Measurements from ENCODE around the gene RCHY1. TPM values are rescaled to one million over a fixed set of nuclear protein-coding genes. Genes with fewer than 3 reads are reported as not detected.

Gene RCHY1
- 11.7 and 15.7 TPM in 2 replicates for total RNA-seq

GRCh38 chr4:75514131-75514948 lies at the start of gene RCHY1, which contains the start of gene THAP6:
Gene RCHY1, minus strand, starts transcription at chr4:75514403. Its CDS starts 117 bp downstream, at chr4:75514286.
Gene THAP6, plus strand, starts transcription at chr4:75514473. Its CDS starts 980 bp downstream, at chr4:75515453.

GRCh38 chr4:75555294-75556164 lies 41.3 kb upstream of the RCHY1 start, which contains the start of gene ODAPH:
Gene ODAPH, plus strand, starts transcription at chr4:75556066. Its CDS starts 17 bp downstream, at chr4:75556083.

Other genes with a start within 250 kb of the RCHY1 start
- 2.5 and 4.9 TPM in 2 replicates for gene THAP6, start 70 bp upstream of the RCHY1 start, total RNA-seq
- gene ODAPH, start 41.7 kb upstream of the RCHY1 start, total RNA-seq = not detected in 2 replicates
- 0.15 TPM in 1 of 2 replicates, not detected in the other for gene CDKL2, start 116.1 kb upstream of the RCHY1 start, total RNA-seq
- gene G3BP2, start 159.0 kb upstream of the RCHY1 start, total RNA-seq = 104 and 136 TPM in 2 replicates
- 47.6 and 52.8 TPM in 2 replicates for gene USO1, start 210.2 kb upstream of the RCHY1 start, total RNA-seq

All from mammary microvascular endothelial cell (primary cell).